Right lobe of liver (tissue), 6 donors: ENCODE results near the gene MICU1. TPM values are rescaled to one million over a fixed set of nuclear protein-coding genes. Genes with fewer than 3 reads are reported as not detected.
"Not testable (repeated sequence)": the region's sequence is repeated elsewhere in the genome, so short reads cannot be mapped to it uniquely, and the experiment has no call there.

Experiments used
- ATAC-seq, 4 donors: fragments of 200-7000 bp; cut with Tn5 transposase; one replicate each; pipeline ENCODE4 v1.9.1; 2020; ENCODE audit warnings: mild to moderate bottlenecking in 4 of 4, moderate library complexity in 4 of 4
- DNase-seq, 3 donors: peaks; one replicate each; pipeline ENCODE4 v3.0.0-alpha.2; 2020
- H3K27ac ChIP-seq, 3 donors: fragments of 200-600 bp; one replicate each; pipeline ENCODE4 v1.8.0; 2022
- H3K27me3 ChIP-seq, 2 donors: fragments of 200-600 bp; one replicate each; pipeline ENCODE4 v1.8.0; 2022
- H3K36me3 ChIP-seq, 4 donors: fragments of 200-600 bp; sonication (generic) in 1 of 4; one replicate each; pipeline versions ENCODE4 v1.5.1 to v1.8.0; 2017 to 2022; ENCODE audit warnings: control low read depth in 1 of 4
- H3K4me1 ChIP-seq, 4 donors: fragments of 200-600 bp; sonication (generic) in 1 of 4; one replicate each; pipeline versions ENCODE4 v1.5.1 to v1.8.0; 2017 to 2022; ENCODE audit warnings: control low read depth in 1 of 4
- H3K4me3 ChIP-seq, 3 donors: fragments of 200-600 bp; one replicate each; pipeline ENCODE4 v1.8.0; 2022
- H3K9me3 ChIP-seq, 4 donors: fragments of 200-600 bp; sonication (generic) in 1 of 4; one replicate each; pipeline versions ENCODE4 v1.5.1 to v1.8.0; 2017 to 2022; ENCODE audit warnings: control low read depth in 1 of 4
- POLR2A ChIP-seq: fragments of 450-650 bp; IDR thresholded peaks from one replicate; pipeline ENCODE4 v1.6.1; 2017; ENCODE audit warnings: antibody characterized with exemption, mild to moderate bottlenecking
- WGBS: methylation state at CpG from one replicate; pipeline ENCODE4 v1.1.6; 2018; ENCODE audit warnings: low coverage, low lambda C conversion rate; ENCODE audit not compliant: insufficient coverage; ENCODE audit errors: missing lambda C conversion rate; 5-methylcytosine and 5-hydroxymethylcytosine counted together
- intact Hi-C, 2 donors: fragments of 100-400 bp; cut with DNase I; formaldehyde crosslinking; loops; one replicate each; pipeline versions ENCODE4 v1.11.2 to v1.14.1; 2022
- long read RNA-seq: library from polyadenylated mRNA; unstranded; transcript quantifications from one replicate; pipeline ENCODE4 v2.0.0, GENCODE V29; 2019
- total RNA-seq, 6 experiments: library from RNA; depleted of rRNA in 2 of 6; stranded (reverse); fragments of >200 nt in 2 of 6; fragmentation: NEBNext Ultra II Directional in 3 of 6; extraction: Animal tissue kit (Norgen Biotek cat#: 25700) in 3 of 6; gene quantifications; one replicate each; pipeline versions ENCODE4 v1.1.0 to v1.2.4, GENCODE V29; 2016 to 2023
- TF ChIP-seq, protein P1 (sequence below), 4 donors: fragments of 200-600 bp in 3 of 4; fragments of 450-650 bp in 1 of 4; IDR thresholded peaks; one replicate each; pipeline versions ENCODE4 v1.5.1 to v1.8.0; 2016 to 2022; ENCODE audit warnings: antibody characterized with exemption in 4 of 4, mild to moderate bottlenecking in 2 of 4
- donor health status: DM: no; HTN: yes; CAD: no.
- donor health status: DM: no; HTN: no; CAD: no.
- donor health status: DM: no; HTN: no; CAD: no.
- donor health status: DM: no; HTN: yes; CAD: no.
- donor health status: DM: no; HTN: yes; CAD: no.

Gene MICU1, protein sequence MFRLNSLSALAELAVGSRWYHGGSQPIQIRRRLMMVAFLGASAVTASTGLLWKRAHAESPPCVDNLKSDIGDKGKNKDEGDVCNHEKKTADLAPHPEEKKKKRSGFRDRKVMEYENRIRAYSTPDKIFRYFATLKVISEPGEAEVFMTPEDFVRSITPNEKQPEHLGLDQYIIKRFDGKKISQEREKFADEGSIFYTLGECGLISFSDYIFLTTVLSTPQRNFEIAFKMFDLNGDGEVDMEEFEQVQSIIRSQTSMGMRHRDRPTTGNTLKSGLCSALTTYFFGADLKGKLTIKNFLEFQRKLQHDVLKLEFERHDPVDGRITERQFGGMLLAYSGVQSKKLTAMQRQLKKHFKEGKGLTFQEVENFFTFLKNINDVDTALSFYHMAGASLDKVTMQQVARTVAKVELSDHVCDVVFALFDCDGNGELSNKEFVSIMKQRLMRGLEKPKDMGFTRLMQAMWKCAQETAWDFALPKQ
- 10 to 100 TPM; 25.3 to 55.3 (median 38.2) TPM for total RNA-seq
- long read RNA-seq, partial matches to known transcripts, result 0 of 18 reads
- long read RNA-seq, other reads (novel, unspliced or antisense), result 10 of 18 reads

DNA sequence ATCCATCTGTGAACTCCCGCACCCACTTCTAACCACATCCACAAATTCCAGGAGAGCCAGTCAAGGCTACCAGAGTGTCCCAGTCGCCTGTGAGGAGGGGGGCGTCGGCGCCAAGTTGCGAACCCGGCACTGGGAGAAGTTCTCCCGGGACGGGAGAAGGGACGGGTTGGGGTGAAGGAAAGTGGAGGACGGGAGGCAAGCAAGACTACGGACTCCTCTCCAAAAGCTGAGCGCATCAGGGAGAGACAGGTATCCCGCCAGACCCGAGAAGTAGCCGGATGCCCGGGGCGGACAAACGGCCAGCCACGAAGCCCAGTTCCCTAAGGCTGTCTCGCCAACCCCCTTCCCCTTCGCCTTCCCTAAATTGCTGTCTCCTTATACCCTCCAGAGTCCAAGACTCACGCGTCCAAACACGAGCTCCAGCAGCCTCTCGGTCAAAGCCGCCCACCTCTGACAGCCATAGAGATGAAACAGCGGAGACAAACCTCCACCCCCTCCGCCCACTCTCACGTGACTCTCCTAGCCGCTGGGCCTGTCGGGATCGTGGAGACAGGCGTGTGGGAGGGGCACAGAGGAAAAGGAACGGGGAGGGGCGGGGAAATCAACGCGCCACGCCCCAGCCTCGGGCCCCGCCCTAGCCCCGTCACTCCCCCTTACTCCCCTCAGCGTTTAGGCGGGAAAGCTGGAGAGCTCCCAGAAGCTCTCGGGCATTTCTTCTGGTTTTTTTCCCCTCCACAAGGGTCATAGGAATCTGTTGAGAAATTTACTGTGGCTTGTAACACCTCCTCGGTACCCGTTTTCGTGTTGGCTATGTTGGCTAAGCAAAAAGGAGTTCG, at the start of gene MICU1:
Gene MICU1 (minus strand): TSS at position 472 of the 836 bp plus-strand sequence. CDS start 59,286 bp downstream, outside the sequence.
- H3K4me3 ChIP-seq, result peak within 1 kb of the TSS; percentile 61 to 93 (median 76)
- TF ChIP-seq, protein P1, sequence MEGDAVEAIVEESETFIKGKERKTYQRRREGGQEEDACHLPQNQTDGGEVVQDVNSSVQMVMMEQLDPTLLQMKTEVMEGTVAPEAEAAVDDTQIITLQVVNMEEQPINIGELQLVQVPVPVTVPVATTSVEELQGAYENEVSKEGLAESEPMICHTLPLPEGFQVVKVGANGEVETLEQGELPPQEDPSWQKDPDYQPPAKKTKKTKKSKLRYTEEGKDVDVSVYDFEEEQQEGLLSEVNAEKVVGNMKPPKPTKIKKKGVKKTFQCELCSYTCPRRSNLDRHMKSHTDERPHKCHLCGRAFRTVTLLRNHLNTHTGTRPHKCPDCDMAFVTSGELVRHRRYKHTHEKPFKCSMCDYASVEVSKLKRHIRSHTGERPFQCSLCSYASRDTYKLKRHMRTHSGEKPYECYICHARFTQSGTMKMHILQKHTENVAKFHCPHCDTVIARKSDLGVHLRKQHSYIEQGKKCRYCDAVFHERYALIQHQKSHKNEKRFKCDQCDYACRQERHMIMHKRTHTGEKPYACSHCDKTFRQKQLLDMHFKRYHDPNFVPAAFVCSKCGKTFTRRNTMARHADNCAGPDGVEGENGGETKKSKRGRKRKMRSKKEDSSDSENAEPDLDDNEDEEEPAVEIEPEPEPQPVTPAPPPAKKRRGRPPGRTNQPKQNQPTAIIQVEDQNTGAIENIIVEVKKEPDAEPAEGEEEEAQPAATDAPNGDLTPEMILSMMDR (IDR thresholded peaks at IDR 0.05), result no peak
- peak; percentile 77 for TF ChIP-seq POLR2A
- DNase-seq (peak; percentile 97), ATAC-seq (peak; percentile 100)
- 0% methylated on average over 30 of the region's 49 CpGs for WGBS
- no peaks in the 10 kb centered on the region for H3K27me3 ChIP-seq
- H3K27ac ChIP-seq, result peak within 1 kb of the TSS; percentile 58 to 84 (median 64)
- H3K36me3 ChIP-seq, result no peaks in the 10 kb centered on the region
- H3K4me1 ChIP-seq, result peaks cover 0 to 11% (median 3%) of the 10 kb centered on the region in 4 donors
- H3K9me3 ChIP-seq, result no peaks in the 10 kb centered on the region
- intact Hi-C loops, result no loop called here

DNA sequence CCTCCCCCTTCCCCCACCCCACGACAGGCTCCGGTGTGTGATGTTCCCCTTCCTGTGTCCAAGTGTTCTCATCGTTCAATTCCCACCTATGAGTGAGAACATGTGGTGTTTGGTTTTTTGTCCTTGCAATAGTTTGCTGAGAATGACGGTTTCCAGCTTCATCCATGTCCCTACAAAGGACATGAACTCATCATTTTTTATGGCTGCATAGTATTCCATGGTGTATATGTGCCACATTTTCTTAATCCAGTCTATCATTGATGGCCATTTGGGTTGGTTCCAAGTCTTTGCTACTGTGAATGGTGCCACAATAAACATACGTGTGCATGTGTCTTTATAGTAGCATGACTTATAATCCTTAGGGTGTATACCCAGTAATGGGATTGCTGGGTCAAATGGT, 48.3 kb upstream of the MICU1 start:
- H3K27ac ChIP-seq, intact Hi-C loops, DNase-seq, H3K36me3 ChIP-seq, H3K9me3 ChIP-seq, H3K4me3 ChIP-seq, H3K27me3 ChIP-seq, ATAC-seq, H3K4me1 ChIP-seq: not testable (repeated sequence)
- WGBS, result 76% methylated on average over 5 of the region's 5 CpGs

DNA sequence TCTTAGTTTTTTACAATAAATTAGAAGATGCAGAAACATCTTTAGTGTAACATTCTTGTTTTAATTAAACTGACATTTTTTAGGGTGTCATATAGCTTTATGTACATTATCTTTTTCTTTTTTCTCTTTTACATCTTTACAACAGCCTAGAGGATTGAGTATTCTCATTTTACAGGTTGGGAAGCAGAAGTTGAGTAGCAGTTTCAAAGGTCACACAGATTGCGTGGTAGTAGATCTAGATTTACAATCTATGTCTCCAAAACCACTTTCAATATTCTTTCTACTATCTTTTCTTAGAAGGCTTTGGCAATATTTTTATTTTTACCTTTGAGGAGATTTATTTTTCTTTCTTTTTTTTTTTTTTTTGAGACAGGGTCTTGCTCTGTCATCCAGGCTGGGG, 47.4 kb upstream of the MICU1 start:
- no peak overlapping the region for H3K27ac ChIP-seq
- DNase-seq (no peak), ATAC-seq (no peak)
- no peak for TF ChIP-seq POLR2A
- TF ChIP-seq, protein P1 (IDR thresholded peaks at IDR 0.05), result no peak
- no peaks in the 10 kb centered on the region for H3K27me3 ChIP-seq
- intact Hi-C loops, result no loop called here
- 47% methylated on average over 1 of the region's 1 CpG for WGBS
- no peak overlapping the region for H3K4me3 ChIP-seq
- no peaks in the 10 kb centered on the region for H3K4me1 ChIP-seq
- no peaks in the 10 kb centered on the region for H3K36me3 ChIP-seq
- H3K9me3 ChIP-seq, result no peaks in the 10 kb centered on the region

DNA sequence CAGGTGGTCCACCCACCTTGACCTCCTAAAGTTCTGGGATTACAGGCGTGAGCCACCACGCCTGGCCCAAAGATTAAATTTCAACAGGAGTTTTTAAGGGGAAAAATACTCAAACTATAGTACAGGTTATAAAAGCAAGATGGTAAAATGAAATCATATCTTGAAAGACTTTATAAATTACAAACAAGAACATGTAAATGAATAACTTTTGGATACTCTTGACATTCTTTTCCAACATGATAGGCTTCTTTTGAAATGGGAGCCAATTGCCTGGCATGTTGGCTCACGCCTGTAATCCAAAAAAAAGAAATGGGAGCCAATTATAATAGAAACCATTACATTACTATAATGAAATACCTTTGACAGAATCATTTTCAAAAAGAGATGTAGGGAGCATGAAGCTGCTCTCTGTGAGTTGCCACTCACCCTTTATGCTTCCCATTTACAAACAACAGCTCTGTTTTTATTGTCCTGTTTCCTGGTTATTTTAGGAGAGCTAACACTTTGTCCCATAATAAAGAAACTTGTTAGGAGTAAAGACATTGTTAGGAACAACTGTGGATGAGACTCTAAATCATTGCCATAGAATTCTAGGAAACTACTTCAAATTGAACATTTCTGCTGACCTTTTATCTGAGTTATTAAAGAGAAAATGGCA, 41.5 kb upstream of the MICU1 start:
- 86% methylated on average over 3 of the region's 3 CpGs for WGBS
- intact Hi-C loops, result no loop called here

More for the DNA sequence above, 41.5 kb upstream of the MICU1 start:
- no peak for TF ChIP-seq POLR2A
- TF ChIP-seq, protein P1 (IDR thresholded peaks at IDR 0.05), result no peak
- Histone ChIP-seq H3K36me3 (no peaks in the 10 kb centered on the region), H3K4me3 (no peak overlapping the region), H3K27ac (no peak overlapping the region), H3K27me3 (no peaks in the 10 kb centered on the region), H3K9me3 (no peaks in the 10 kb centered on the region), H3K4me1 (no peaks in the 10 kb centered on the region)
- ATAC-seq (no peak), DNase-seq (no peak)
